Neural progenitor cell (in vitro differentiated cells): ENCODE measurements around the gene DDX59. TPM values are rescaled to one million over a fixed set of nuclear protein-coding genes. Genes with fewer than 3 reads are reported as not detected.

Source experiments
- DNase-seq: peaks from one replicate; pipeline ENCODE4 v3.0.0-alpha.2; 2016; ENCODE audit warnings: low spot score
- H2AFZ ChIP-seq: fragments of 200-600 bp; sonication (generic); replicated peaks from 2 replicates; pipeline ENCODE4 v1.6.1; 2016; ENCODE audit warnings: antibody characterized with exemption
- H3F3A ChIP-seq: fragments of 200-600 bp; sonication (generic); 2 replicates; pipeline ENCODE4 v1.6.1; 2016; ENCODE audit warnings: antibody characterized with exemption, low read depth
- H3K27ac ChIP-seq: fragments of 200-600 bp; sonication (generic); 2 replicates; pipeline ENCODE4 v1.5.1; 2016; ENCODE audit warnings: mild to moderate bottlenecking
- H3K27me3 ChIP-seq: fragments of 200-600 bp; sonication (generic); 2 replicates; pipeline ENCODE4 v1.6.1; 2016; ENCODE audit warnings: mild to moderate bottlenecking, moderate library complexity
- H3K36me3 ChIP-seq: fragments of 200-600 bp; sonication (generic); 2 replicates; pipeline ENCODE4 v1.5.1; 2016
- H3K4me1 ChIP-seq: fragments of 200-600 bp; sonication (generic); 2 replicates; pipeline ENCODE4 v1.6.1; 2016; ENCODE audit warnings: mixed run types
- H3K4me2 ChIP-seq: fragments of 200-600 bp; sonication (generic); 2 replicates; pipeline ENCODE4 v1.6.1; 2016
- H3K4me3 ChIP-seq: fragments of 200-600 bp; sonication (generic); 2 replicates; pipeline ENCODE4 v1.5.1; 2016
- H3K79me2 ChIP-seq: fragments of 200-600 bp; sonication (generic); 2 replicates; pipeline ENCODE4 v1.6.1; 2016; ENCODE audit warnings: low read depth
- H3K9ac ChIP-seq: fragments of 200-600 bp; sonication (generic); 2 replicates; pipeline ENCODE4 v1.6.1; 2016
- H3K9me3 ChIP-seq: fragments of 200-600 bp; sonication (generic); 2 replicates; pipeline ENCODE4 v1.5.1; 2016; ENCODE audit warnings: low read depth
- H4K20me1 ChIP-seq: fragments of 200-600 bp; sonication (generic); 2 replicates; pipeline ENCODE4 v1.6.1; 2016; ENCODE audit warnings: low read depth
- H3K27ac Mint-ChIP-seq: 3 replicates; pipeline ENCODE4 v1.8.0; 2021; ENCODE audit warnings: mixed read lengths
- H3K27me3 Mint-ChIP-seq: 2 replicates; pipeline ENCODE4 v1.8.0; 2022; ENCODE audit warnings: low read depth, mild to moderate bottlenecking, inconsistent platforms, moderate library complexity, mixed read lengths; ENCODE audit not compliant: insufficient read depth
- H3K36me3 Mint-ChIP-seq: 3 replicates; pipeline ENCODE4 v1.8.0; 2021; ENCODE audit warnings: mixed read lengths
- H3K4me1 Mint-ChIP-seq: 3 replicates; pipeline ENCODE4 v1.8.0; 2021; ENCODE audit warnings: mixed read lengths
- H3K4me3 Mint-ChIP-seq: 3 replicates; pipeline ENCODE4 v1.8.0; 2021; ENCODE audit warnings: mild to moderate bottlenecking, moderate library complexity, mixed read lengths
- H3K9me3 Mint-ChIP-seq: 3 replicates; pipeline ENCODE4 v1.8.0; 2020; ENCODE audit warnings: mixed read lengths
- CTCF ChIP-seq: fragments of 200-600 bp; sonication (generic); IDR thresholded peaks from 2 replicates; pipeline ENCODE4 v1.5.1; 2017; ENCODE audit warnings: antibody characterized with exemption, mild to moderate bottlenecking
- EZH2 ChIP-seq: fragments of 200-600 bp; sonication (generic); IDR thresholded peaks from 2 replicates; pipeline ENCODE4 v1.6.1; 2017; ENCODE audit warnings: antibody characterized with exemption, mild to moderate bottlenecking, moderate library complexity
- EZH2phosphoT487 ChIP-seq: fragments of 200-600 bp; sonication (generic); IDR thresholded peaks from 2 replicates; pipeline ENCODE4 v1.6.1; 2017; ENCODE audit warnings: antibody characterized with exemption
- total RNA-seq: library from RNA; depleted of rRNA; stranded (reverse); fragments of >200 nt; gene quantifications from 2 replicates; pipeline ENCODE4 v1.2.3, GENCODE V29; 2015; ENCODE audit warnings: low replicate concordance

DDX59 gene
- total RNA-seq, 1 donor from 2014 or later, result 40.7 TPM

DNA sequence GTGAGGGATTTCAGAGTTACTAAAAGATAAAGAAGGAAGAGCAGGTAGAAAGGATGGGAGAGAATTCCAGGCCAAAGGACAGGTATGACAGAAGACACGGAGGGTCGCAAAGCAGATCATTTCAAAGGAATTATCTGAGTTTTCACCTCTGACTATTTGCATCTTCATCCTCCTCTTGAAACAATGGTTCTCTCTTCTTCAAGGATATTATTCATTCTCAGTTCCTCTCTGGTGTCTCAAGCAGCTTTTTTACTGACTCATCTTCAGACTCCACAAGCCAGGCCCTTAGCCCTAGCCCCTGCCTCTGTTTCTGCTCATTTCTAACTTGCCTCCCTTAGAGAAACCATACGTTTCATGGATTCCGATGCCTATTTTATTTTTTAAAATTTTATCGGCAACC, 15.0 kb downstream of the DDX59 start:
- Mint-ChIP-seq H3K4me1 (no peaks in the 10 kb centered on the region), H3K27ac (no peak overlapping the region), H3K9me3 (no peaks in the 10 kb centered on the region), H3K27me3 (peaks cover 5% of the 10 kb centered on the region), H3K4me3 (no peak overlapping the region), H3K36me3 (peaks cover 32% of the 10 kb centered on the region)
- H3K4me1 ChIP-seq, result no peaks in the 10 kb centered on the region
- H3K27me3 ChIP-seq, result no peaks in the 10 kb centered on the region
- no peaks in the 10 kb centered on the region for H3K79me2 ChIP-seq
- no peaks in the 10 kb centered on the region for H3K9me3 ChIP-seq
- H4K20me1 ChIP-seq, result peaks cover 4% of the 10 kb centered on the region
- H2AFZ ChIP-seq, result no peak overlapping the region
- H3F3A ChIP-seq, result no peaks in the 10 kb centered on the region
- no peak for DNase-seq
- H3K36me3 ChIP-seq, result peaks cover 10% of the 10 kb centered on the region
- H3K27ac ChIP-seq, result no peak overlapping the region
- H3K4me3 ChIP-seq, result no peak overlapping the region
- TF ChIP-seq EZH2phosphoT487 (no peak), CTCF (no peak), EZH2 (no peak)
- no peak overlapping the region for H3K9ac ChIP-seq
- no peak overlapping the region for H3K4me2 ChIP-seq

DNA sequence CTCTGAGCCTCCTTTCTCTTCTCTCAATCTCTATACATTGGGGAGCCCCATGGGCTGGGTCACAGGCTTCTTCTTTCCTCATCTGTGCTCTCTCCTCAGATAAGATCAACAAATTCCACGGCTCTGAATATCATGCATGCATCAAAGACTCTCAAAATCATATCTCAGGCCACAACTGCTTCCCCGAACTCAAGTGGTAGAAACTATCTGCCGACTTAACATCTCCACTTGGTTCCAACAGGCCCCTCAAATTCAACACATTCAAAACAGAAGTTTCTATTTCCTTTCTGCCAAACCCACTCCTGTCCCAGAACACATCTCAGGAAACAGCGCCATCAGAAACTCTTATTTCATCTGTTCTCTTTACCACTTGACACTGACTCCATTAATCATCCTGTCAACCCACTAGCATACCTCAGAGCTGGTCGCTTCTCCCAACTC, 16.7 kb downstream of the DDX59 start:
- Histone ChIP-seq H3K9me3 (no peaks in the 10 kb centered on the region), H3K4me3 (no peak overlapping the region), H3K36me3 (peaks cover 10% of the 10 kb centered on the region), H3K27ac (no peak overlapping the region), H4K20me1 (no peaks in the 10 kb centered on the region), H2AFZ (no peak overlapping the region), H3K9ac (no peak overlapping the region), H3K79me2 (no peaks in the 10 kb centered on the region), H3K4me2 (no peak overlapping the region), H3K4me1 (no peaks in the 10 kb centered on the region), H3K27me3 (no peaks in the 10 kb centered on the region), H3F3A (no peaks in the 10 kb centered on the region)
- Mint-ChIP-seq H3K27me3 (peaks cover 4% of the 10 kb centered on the region), H3K4me3 (no peak overlapping the region), H3K4me1 (no peaks in the 10 kb centered on the region), H3K27ac (no peak overlapping the region), H3K36me3 (peaks cover 31% of the 10 kb centered on the region), H3K9me3 (no peaks in the 10 kb centered on the region)
- TF ChIP-seq EZH2, result no peak
- no peak for TF ChIP-seq CTCF
- no peak for TF ChIP-seq EZH2phosphoT487
- DNase-seq, result no peak

DNA sequence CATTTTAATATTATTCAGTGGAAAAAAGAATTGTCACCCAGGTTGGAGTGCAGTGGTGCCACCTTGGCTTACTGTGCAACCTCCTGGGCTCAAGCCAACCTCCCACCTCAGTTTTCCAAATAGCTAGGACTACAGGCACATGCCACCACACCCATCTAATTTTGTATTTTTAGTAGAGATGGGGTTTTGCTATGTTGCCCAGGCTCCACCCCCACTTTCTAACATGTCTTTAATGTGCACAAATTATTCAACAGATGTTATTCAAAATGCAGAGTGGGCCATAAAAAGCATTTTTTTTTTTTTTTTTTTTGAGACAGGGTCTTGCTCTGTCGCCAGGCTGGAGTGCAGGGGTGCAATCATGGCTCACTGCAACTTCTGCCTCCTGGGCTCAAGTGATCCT, 17.3 kb downstream of the DDX59 start:
- Mint-ChIP-seq H3K27me3 (peaks cover 2% of the 10 kb centered on the region), H3K9me3 (no peaks in the 10 kb centered on the region), H3K4me1 (no peaks in the 10 kb centered on the region), H3K36me3 (peaks cover 29% of the 10 kb centered on the region), H3K27ac (no peak overlapping the region), H3K4me3 (no peak overlapping the region)
- no peak overlapping the region for H3K4me2 ChIP-seq
- no peaks in the 10 kb centered on the region for H3K4me1 ChIP-seq
- peaks cover 10% of the 10 kb centered on the region for H3K36me3 ChIP-seq
- no peak for DNase-seq
- no peak overlapping the region for H3K4me3 ChIP-seq
- H3K27ac ChIP-seq, result no peak overlapping the region
- H3K27me3 ChIP-seq, result no peaks in the 10 kb centered on the region
- no peak overlapping the region for H3K9ac ChIP-seq
- no peaks in the 10 kb centered on the region for H3F3A ChIP-seq
- no peaks in the 10 kb centered on the region for H3K9me3 ChIP-seq
- H2AFZ ChIP-seq, result no peak overlapping the region
- no peaks in the 10 kb centered on the region for H4K20me1 ChIP-seq
- TF ChIP-seq EZH2phosphoT487, result no peak
- no peak for TF ChIP-seq CTCF
- no peak for TF ChIP-seq EZH2
- no peaks in the 10 kb centered on the region for H3K79me2 ChIP-seq
